Middle frontal gyrus (tissue), 1 donor: ENCODE measurements around the gene ATF2.
"Not testable (repeated sequence)": the region's sequence is repeated elsewhere in the genome, so short reads cannot be mapped to it uniquely, and the experiment has no call there.

Experiments used
- DNase-seq: peaks from one replicate; pipeline ENCODE4 v3.0.0-alpha.2; 2015; ENCODE audit warnings: low spot score; ENCODE audit errors: extremely low spot score

Gene ATF2

DNA sequence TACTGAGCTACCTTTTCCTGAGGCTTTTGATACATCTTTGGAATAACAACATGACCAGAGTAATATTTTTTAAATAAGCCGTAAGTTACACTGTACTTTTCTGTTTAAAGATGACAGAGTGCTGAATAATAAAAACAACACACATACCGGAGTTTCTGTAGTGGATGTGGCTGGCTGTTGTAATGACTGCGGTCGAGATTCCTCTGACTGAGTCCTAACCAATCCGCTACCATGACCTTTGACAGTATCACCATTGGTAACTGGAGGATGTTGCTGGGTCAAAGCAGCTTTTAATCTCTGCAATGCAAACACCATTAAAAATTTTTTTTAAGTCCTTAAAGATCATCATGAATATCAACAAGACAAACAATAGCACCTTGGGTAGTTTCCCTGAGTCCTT lies 70.7 kb downstream of the ATF2 start:
- no peak for DNase-seq

GRCh38 chr2:175084117-175084516 lies 83.9 kb downstream of the ATF2 start:
- DNase-seq, result not testable (repeated sequence)

DNA sequence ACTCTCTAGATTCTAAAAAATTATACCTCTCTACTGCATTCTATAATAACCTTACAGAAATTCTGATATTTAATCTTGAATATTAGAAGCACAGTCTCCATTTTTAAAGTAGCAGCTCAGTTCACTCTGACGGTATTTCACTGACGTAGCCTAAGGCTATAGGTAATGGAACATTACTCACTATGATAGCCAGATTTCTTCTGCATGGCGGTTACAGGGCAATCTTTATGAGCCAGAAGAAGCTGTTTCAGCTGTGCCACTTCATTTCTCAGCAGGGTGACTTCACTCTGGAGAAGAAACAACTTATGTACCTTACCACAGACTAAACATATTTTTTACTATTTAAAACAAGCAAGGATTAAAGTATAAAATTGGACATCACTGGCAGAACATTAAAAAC lies 87.5 kb downstream of the ATF2 start:
- DNase-seq, result no peak

- DNase-seq, result no peak
Observed at GRCh38 chr2:175076272-175076671, 91.7 kb downstream of the ATF2 start.

DNA sequence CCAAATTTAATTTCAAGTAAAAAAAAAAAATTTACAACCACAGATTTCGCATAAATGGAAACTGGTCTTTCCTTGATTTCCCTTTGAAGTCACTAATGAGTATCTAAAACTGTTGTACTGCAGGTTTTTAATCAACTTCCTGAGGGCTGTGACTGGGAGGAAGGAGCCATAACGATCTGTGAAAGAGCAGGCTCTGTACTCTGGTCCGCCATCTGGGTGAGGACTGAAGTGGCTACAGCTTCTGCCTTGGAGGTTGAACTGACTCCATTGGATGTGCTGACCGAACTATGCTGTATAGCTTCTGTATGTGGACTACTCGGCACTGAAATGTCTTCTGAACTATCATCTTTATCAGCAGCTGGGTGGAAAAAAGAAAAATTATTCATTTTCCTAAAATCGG lies 93.5 kb downstream of the ATF2 start:
- no peak for DNase-seq

- no peak for DNase-seq
Observed at GRCh38 chr2:175068534-175068933, 99.5 kb downstream of the ATF2 start.

DNA sequence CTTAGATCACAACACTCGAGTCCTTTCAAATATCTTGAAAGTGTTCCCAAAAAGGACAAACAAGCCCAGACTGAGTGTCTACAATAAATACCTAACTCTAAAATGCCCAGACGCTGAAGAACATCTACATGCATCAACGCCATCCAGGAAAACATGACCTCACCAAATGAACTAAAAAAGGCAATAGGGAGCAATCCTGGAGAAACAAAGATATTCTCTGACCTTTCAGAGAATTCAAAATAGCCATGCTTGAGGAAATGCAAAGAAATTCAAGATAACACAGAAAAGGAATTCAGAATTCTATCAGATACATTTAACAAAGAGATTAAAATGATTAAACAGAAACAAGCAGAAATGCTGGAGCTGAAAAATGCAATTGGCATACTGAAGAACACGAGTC lies 101.6 kb downstream of the ATF2 start:
- no peak for DNase-seq

DNA sequence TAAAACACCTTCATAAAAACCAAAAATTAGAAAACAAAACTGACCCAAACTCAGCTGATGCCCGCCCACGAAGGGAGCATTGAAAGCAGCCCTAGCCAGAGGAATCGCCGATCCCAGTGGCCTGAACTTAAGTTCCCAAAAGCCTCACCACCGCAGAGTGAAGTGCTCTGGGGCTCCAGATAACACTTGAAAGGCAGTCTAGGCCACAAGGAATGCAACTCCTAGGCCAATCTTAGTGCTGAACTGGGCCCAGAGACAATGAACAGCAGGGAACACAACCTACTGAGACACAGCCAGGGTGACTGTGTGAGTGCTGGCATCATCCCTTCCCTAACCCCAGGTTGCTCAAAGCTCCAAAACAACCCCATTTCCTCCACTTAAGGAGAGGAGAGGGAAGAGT lies 103.2 kb downstream of the ATF2 start:
- DNase-seq, result no peak

- no peak for DNase-seq
Observed at GRCh38 chr2:175063741-175064140, 104.3 kb downstream of the ATF2 start.

- DNase-seq, result no peak
Observed at GRCh38 chr2:175062787-175063585, 105.0 kb downstream of the ATF2 start.

GRCh38 chr2:175057078-175057685 lies 110.8 kb downstream of the ATF2 start:
- DNase-seq, result no peak

DNA sequence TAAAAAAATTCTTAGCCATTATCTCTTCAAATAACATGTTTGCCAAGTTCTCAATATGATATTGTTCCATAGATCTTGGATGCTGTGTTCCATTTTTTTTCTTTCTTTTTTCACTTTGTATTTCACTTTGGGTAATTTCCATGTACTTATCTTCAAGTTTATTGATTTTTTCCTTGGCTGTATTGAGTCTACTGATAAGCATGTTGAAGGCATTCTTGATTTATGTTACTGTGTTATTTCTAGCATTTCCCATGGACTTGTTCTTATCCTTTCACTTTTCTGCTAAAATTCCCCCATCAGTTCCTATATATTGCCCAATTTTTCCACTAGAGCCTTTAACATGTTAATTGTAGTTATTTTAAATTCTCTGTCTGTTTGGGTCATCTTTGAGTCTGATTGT lies 112.0 kb downstream of the ATF2 start:
- no peak for DNase-seq

DNA sequence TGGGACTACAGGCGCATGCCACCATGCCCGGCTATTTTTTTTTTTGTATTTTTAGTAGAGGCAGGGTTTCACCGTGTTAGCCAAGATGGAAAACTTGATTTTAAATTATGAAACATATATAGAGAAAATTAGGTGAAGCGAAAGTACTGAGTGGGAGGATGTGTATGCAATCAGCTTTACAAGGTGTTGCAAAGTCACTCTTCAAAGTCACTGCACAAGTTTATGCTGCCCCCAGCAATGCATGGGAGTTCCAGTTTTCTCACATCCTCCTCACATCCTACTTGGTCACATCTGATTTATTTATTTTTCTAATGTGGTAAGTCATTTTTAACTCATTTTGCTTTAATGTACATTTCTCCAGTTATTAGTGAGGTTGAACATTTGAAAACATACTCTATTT lies 113.7 kb downstream of the ATF2 start:
- DNase-seq, result no peak

- DNase-seq, result no peak
Observed at GRCh38 chr2:175049661-175050060, 118.3 kb downstream of the ATF2 start.

- no peak for DNase-seq
Observed at GRCh38 chr2:175048275-175048674, 119.7 kb downstream of the ATF2 start.

DNA sequence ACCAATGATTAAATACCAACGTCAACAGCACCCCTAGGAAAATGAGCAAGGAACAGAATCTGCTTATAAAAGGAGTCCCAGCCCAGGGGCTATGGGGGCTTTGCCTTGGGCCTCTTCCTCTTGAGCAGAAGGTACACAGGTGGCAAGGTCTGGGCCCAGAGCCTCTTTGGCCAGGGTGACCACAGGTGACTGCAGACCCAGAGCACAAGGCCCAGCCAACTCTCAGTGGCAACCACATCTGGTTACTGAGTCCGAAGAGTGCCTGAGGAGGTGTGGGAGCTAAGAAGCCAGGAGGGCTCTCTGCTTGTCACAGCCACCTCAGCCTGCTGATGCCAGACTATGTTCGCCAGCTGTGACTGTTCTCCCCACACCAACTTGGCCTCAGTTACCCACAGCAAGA lies 128.5 kb downstream of the ATF2 start:
- no peak for DNase-seq

- DNase-seq, result no peak
Observed at GRCh38 chr2:175039031-175039430, 129.0 kb downstream of the ATF2 start.

- DNase-seq, result no peak
Observed at GRCh38 chr2:175037941-175038340, 130.1 kb downstream of the ATF2 start.

- DNase-seq, result no peak
Observed at GRCh38 chr2:175036582-175037018, 131.4 kb downstream of the ATF2 start.

DNA sequence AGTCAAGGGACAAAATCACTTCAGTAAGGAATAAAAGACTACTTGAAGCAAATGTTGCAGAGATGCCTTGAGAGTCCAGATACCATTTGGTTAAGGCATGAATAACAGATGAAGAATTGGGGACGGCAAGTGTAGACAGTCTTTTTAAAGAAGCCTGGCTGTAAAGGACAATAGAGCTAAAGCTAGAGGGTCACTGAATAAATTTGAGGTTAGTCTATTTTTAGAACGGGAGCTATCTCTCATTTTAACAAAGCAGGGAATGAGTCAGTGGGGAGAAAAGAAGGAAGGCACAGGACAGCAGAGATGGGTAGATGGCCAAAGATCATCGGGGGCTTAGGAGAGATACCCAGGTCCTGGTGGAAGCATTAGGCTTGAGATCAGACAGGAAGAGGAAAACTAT lies 132.2 kb downstream of the ATF2 start:
- no peak for DNase-seq

DNA sequence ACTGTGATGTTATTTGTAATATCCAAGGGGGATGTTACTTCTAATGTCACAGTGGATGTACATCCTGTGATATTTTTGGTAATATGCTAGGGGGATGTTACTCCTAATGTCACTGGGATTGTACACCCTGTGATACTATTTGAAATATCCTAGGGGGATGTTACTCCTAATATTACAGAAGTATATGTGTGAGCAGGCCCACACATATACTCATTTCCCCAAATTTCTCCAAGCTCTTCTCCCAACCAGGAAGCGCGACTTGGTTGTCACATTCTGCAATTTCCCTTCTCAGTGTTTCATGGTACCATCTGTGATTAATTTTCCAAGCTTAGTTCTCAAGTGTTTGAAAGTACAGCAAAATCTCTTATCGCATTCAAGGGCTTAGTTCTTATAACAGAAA lies 133.3 kb downstream of the ATF2 start:
- no peak for DNase-seq

DNA sequence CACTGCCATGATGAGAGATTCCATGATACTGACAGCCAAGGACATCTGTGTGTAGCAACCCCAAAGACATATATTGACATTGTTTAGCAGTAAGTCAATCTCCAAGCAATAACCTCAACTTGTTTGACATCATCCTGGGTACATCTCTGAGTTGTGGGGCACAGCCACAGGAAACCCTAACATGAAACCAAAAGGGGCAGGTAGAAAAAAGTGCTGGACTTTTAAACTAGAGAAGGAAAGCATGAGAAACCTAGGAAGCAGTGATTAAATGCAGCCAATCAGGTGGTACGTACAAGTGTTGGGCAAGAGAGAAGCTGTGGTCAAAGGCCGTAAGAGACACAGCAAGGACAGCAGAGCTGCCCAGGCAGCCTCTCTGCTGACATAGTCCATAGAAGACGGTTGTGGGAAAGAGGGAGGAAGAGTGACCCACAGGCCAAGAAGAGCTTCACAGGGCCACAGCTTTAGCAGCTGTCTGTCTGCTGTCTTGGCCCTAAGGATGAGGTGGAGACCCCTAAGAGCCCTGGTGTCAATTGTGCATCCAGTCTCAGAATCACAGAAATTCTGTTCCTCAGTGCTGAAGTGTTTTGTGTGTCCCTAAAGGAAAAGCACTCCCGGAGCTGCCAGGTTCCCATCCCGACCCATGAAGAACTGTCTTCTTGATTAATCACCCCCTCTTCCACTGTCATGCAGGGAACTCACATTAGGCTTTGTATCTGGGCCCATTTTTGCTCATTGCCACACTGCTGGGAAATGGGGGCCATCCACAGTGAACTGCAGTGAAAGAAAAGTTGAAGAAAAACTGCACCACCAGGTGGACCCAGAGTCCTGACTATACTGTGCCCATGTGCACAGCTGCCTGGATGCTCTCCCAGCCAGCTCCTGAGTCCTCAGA lies 137.4 kb downstream of the ATF2 start:
- DNase-seq, result no peak
